ENCODE data around the gene PLA2G4A.
"Not testable (repeated sequence)": the region's sequence is repeated elsewhere in the genome, so short reads cannot be mapped to it uniquely, and the experiment has no call there.

- TF ChIP-seq POLR2A (IDR thresholded peaks at IDR 0.05; ENCODE audit: low read length); GATA1 (IDR thresholded peaks at IDR 0.05; ENCODE audit: low read depth, low read length): not testable (repeated sequence)
Measured at GRCh38 chr1:186921386-186921785, 92.6 kb downstream of the PLA2G4A start.

Measured in erythroblast (primary cell).